Transverse colon (tissue), 4 donors: Measurements from ENCODE around the gene SPDYE17.
"Not testable (repeated sequence)": the region's sequence is repeated elsewhere in the genome, so short reads cannot be mapped to it uniquely, and the experiment has no call there.

Experiments used
- CTCF ChIP-seq, 5 experiments: fragments of 200-600 bp in 3 of 5; fragments of 450-650 bp in 2 of 5; sonication (generic) in 3 of 5; IDR thresholded peaks; 1 replicate in 2 of 5; 2 replicates in 3 of 5; pipeline ENCODE4 v1.5.1; 2016 to 2017; ENCODE audit warnings: antibody characterized with exemption in 5 of 5, inconsistent platforms in 3 of 5, mild to moderate bottlenecking in 2 of 5, moderate library complexity in 1 of 5
- EP300 ChIP-seq: sonication (generic); formaldehyde crosslinking; IDR thresholded peaks from one replicate; pipeline ENCODE4 v1.6.1; 2017; ENCODE audit warnings: antibody characterized with exemption, low read depth
- POLR2A ChIP-seq: fragments of 450-650 bp; IDR thresholded peaks from one replicate; pipeline ENCODE4 v1.6.1; 2016; ENCODE audit warnings: antibody characterized with exemption, mild to moderate bottlenecking, moderate library complexity
- POLR2AphosphoS5 ChIP-seq, 3 donors: sonication (generic); formaldehyde crosslinking; IDR thresholded peaks; one replicate each; pipeline ENCODE4 v1.6.1; 2016; ENCODE audit warnings: antibody characterized with exemption in 3 of 3

- TF ChIP-seq CTCF (IDR thresholded peaks at IDR 0.05); POLR2A; EP300; POLR2AphosphoS5 (IDR thresholded peaks at IDR 0.05): not testable (repeated sequence)
Observed at GRCh38 chr7:76984784-76985136, 47.4 kb downstream of the SPDYE17 start.
